HepG2 (cell line): ENCODE data around the gene ZBP1. TPM values are rescaled to one million over a fixed set of nuclear protein-coding genes. Genes with fewer than 3 reads are reported as not detected.

Source experiments
- FIP1L1 ChIP-seq: fragments of 200-400 bp; formaldehyde crosslinking; IDR thresholded peaks from 2 replicates; pipeline ENCODE4 v1.6.1; 2018; ENCODE audit warnings: low read depth, mild to moderate bottlenecking, low read length, moderate library complexity, borderline replicate concordance; ENCODE audit not compliant: insufficient read depth
- GATAD2A ChIP-seq: IDR thresholded peaks from 2 replicates; pipeline ENCODE4 v1.6.1; 2016
- GTF2F1 ChIP-seq: fragments of 150-350 bp; IDR thresholded peaks from 2 replicates; pipeline ENCODE4 v1.6.1; 2014; ENCODE audit warnings: low read length
- KDM4B ChIP-seq: sonication (generic); formaldehyde crosslinking; IDR thresholded peaks from 2 replicates; pipeline ENCODE4 v1.4.0; 2020; ENCODE audit warnings: missing genetic modification reagents
- MIER2 ChIP-seq: IDR thresholded peaks from 2 replicates; pipeline ENCODE4 v1.6.1; 2016; ENCODE audit warnings: missing biosample characterization, missing genetic modification reagents
- MLLT10 ChIP-seq: sonication (generic); formaldehyde crosslinking; IDR thresholded peaks from 2 replicates; pipeline ENCODE4 v1.4.0; 2020; ENCODE audit warnings: missing genetic modification reagents
- MXD4 ChIP-seq: IDR thresholded peaks from 2 replicates; pipeline ENCODE4 v1.6.1; 2016; ENCODE audit warnings: mild to moderate bottlenecking, missing biosample characterization, missing genetic modification reagents
- MYC ChIP-seq: sonication (generic); formaldehyde crosslinking; IDR thresholded peaks from 2 replicates; pipeline ENCODE4 v1.9.0; 2021; ENCODE audit warnings: missing genetic modification reagents, borderline replicate concordance
- MZF1 ChIP-seq: sonication (generic); formaldehyde crosslinking; IDR thresholded peaks from 2 replicates; pipeline ENCODE4 v1.8.1; 2023; ENCODE audit warnings: mild to moderate bottlenecking, missing genetic modification reagents, borderline replicate concordance
- NCOA1 ChIP-seq: sonication (generic); formaldehyde crosslinking; IDR thresholded peaks from 2 replicates; pipeline ENCODE4 v1.9.0; 2021; ENCODE audit warnings: missing genetic modification reagents
- RORA ChIP-seq: sonication (generic); formaldehyde crosslinking; IDR thresholded peaks from 2 replicates; pipeline ENCODE4 v1.5.0; 2020; ENCODE audit warnings: mild to moderate bottlenecking, missing genetic modification reagents, moderate library complexity
- RXRA ChIP-seq: sonication (generic); formaldehyde crosslinking; IDR thresholded peaks from 2 replicates; pipeline ENCODE4 v1.5.1; 2020; ENCODE audit warnings: missing genetic modification reagents
- SALL2 ChIP-seq: sonication (generic); formaldehyde crosslinking; IDR thresholded peaks from 2 replicates; pipeline ENCODE4 v1.8.1; 2023; ENCODE audit warnings: mild to moderate bottlenecking, missing genetic modification reagents, inconsistent platforms
- SP1 ChIP-seq, 2 experiments: fragments of 450-650 bp in 1 of 2; sonication (generic) in 1 of 2; formaldehyde crosslinking in 1 of 2; IDR thresholded peaks; 2 replicates each; pipeline versions ENCODE4 v1.4.0 to v1.6.1; 2016 to 2020; ENCODE audit warnings: missing genetic modification reagents in 1 of 2
- ZMYM3 ChIP-seq: sonication (generic); formaldehyde crosslinking; IDR thresholded peaks from 2 replicates; pipeline ENCODE4 v1.5.1; 2020; ENCODE audit warnings: mild to moderate bottlenecking, missing genetic modification reagents
- ZNF251 ChIP-seq: sonication (generic); formaldehyde crosslinking; IDR thresholded peaks from 2 replicates; pipeline ENCODE4 v1.9.0; 2021; ENCODE audit warnings: mild to moderate bottlenecking, missing genetic modification reagents
- ZNF253 ChIP-seq: sonication (generic); formaldehyde crosslinking; IDR thresholded peaks from 2 replicates; pipeline ENCODE4 v1.8.0; 2022; ENCODE audit warnings: mild to moderate bottlenecking, missing genetic modification reagents, borderline replicate concordance
- ZNF282 ChIP-seq: fragments of 450-650 bp; IDR thresholded peaks from 2 replicates; pipeline ENCODE4 v1.6.1; 2018; ENCODE audit not compliant: partially characterized antibody
- ZNF615 ChIP-seq: sonication (generic); formaldehyde crosslinking; IDR thresholded peaks from 2 replicates; pipeline ENCODE4 v1.5.0; 2020; ENCODE audit warnings: mild to moderate bottlenecking, missing genetic modification reagents, borderline replicate concordance
- polyA plus RNA-seq, 8 experiments: library from polyadenylated mRNA; depleted of rRNA in 3 of 8; stranded (reverse) in 7 of 8; unstranded in 1 of 8; fragments of >200 nt; fragmentation: Illumina TruSeq in 4 of 8; extraction: Trizol in 4 of 8; gene quantifications; 2 replicates each; pipeline versions ENCODE4 v1.2.1 to v1.2.3, GENCODE V29; 2011 to 2016; ENCODE audit warnings: low read depth in 4 of 8, missing spikeins in 1 of 8, mixed read lengths in 1 of 8; ENCODE audit not compliant: insufficient read depth in 1 of 8
- total RNA-seq, 5 experiments: library from RNA; depleted of rRNA; stranded (reverse); fragments of >200 nt; fragmentation: Illumina TruSeq; extraction: Trizol; gene quantifications; 2 replicates each; pipeline ENCODE4 v1.2.3, GENCODE V29; 2016; ENCODE audit warnings: low read depth in 1 of 5
- TF ChIP-seq, protein P1 (sequence below): sonication (generic); formaldehyde crosslinking; IDR thresholded peaks from 2 replicates; pipeline ENCODE4 v1.4.0; 2020; ENCODE audit warnings: missing genetic modification reagents, borderline replicate concordance
- TF ChIP-seq, protein P2 (sequence below): sonication (generic); formaldehyde crosslinking; IDR thresholded peaks from 2 replicates; pipeline ENCODE4 v1.5.0; 2020; ENCODE audit warnings: missing genetic modification reagents
- TF ChIP-seq, protein P3 (sequence below): sonication (generic); formaldehyde crosslinking; IDR thresholded peaks from 2 replicates; pipeline ENCODE4 v1.4.0; 2020; ENCODE audit warnings: mild to moderate bottlenecking, low read depth, missing genetic modification reagents
- TF ChIP-seq, protein P4 (sequence below): sonication (generic); formaldehyde crosslinking; IDR thresholded peaks from 2 replicates; pipeline ENCODE4 v1.5.0; 2020; ENCODE audit warnings: missing genetic modification reagents, mild to moderate bottlenecking, borderline replicate concordance

Gene ZBP1
- total and polyA plus RNA-seq, 2 of the 13 experiments (the other 11 are each of a cell fraction or from before 2014, with no cell fraction given), result not detected

DNA sequence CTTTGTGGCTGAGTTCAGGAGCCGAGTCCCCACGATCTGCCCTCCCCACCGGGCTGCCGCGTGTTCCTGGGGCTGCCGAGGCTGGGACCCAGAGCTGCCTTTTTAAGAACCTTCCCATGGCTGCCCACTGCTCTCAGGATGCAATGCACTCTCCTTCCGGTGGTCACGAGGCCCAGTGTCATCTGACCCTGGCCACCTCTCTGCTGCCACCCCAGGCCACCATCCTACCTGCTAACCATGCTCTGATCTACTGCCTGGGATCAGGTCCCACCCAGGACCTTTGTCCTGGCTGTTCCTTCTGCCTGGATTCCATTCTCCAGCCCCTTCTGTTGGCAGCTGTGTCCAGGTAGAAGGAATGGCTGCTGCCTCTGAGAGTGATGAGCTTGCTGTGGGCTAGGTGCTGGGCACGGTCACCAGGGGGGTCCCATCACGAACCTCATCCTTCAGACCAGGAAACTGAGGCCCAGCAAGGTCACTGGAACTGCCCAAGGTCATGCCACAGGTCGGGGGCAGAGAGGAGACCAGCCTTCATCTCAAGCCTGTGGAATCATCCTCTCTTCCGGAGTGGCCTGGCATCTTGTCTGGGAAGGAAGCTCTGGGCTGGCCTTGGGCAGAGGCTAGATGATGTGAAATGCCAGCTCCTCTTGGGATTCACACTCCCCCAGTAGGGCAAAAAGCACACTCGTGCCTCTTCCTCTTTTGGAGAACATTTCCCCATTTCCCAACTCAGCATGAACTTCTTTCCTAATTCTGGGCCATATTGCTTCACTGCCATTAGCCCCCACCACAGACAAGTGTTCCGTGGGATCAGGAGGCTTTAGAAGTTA lies 38.8 kb downstream of the ZBP1 start (continued):
- TF ChIP-seq, protein P1, sequence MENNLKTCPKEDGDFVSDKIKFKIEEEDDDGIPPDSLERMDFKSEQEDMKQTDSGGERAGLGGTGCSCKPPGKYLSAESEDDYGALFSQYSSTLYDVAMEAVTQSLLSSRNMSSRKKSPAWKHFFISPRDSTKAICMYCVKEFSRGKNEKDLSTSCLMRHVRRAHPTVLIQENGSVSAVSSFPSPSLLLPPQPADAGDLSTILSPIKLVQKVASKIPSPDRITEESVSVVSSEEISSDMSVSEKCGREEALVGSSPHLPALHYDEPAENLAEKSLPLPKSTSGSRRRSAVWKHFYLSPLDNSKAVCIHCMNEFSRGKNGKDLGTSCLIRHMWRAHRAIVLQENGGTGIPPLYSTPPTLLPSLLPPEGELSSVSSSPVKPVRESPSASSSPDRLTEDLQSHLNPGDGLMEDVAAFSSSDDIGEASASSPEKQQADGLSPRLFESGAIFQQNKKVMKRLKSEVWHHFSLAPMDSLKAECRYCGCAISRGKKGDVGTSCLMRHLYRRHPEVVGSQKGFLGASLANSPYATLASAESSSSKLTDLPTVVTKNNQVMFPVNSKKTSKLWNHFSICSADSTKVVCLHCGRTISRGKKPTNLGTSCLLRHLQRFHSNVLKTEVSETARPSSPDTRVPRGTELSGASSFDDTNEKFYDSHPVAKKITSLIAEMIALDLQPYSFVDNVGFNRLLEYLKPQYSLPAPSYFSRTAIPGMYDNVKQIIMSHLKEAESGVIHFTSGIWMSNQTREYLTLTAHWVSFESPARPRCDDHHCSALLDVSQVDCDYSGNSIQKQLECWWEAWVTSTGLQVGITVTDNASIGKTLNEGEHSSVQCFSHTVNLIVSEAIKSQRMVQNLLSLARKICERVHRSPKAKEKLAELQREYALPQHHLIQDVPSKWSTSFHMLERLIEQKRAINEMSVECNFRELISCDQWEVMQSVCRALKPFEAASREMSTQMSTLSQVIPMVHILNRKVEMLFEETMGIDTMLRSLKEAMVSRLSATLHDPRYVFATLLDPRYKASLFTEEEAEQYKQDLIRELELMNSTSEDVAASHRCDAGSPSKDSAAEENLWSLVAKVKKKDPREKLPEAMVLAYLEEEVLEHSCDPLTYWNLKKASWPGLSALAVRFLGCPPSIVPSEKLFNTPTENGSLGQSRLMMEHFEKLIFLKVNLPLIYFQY, result no peak
- TF ChIP-seq SP1 (IDR thresholded peaks at IDR 0.05), result no peak
- no peak for TF ChIP-seq SP1 (CRISPR knock-in tag; IDR thresholded peaks at IDR 0.05)
- TF ChIP-seq FIP1L1, result no peak
- TF ChIP-seq, protein P2, sequence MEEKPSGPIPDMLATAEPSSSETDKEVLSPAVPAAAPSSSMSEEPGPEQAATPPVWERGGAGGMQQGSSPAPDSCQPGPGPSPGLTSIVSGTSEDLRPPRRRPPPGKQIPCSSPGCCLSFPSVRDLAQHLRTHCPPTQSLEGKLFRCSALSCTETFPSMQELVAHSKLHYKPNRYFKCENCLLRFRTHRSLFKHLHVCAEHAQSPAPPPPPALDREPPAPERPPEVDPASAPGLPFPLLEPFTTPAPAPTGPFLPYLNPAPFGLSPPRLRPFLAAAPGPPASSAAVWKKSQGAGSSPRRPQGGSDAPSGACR (CRISPR knock-in tag), result no peak
- no peak for TF ChIP-seq ZNF615 (CRISPR knock-in tag)
- TF ChIP-seq, protein P3, sequence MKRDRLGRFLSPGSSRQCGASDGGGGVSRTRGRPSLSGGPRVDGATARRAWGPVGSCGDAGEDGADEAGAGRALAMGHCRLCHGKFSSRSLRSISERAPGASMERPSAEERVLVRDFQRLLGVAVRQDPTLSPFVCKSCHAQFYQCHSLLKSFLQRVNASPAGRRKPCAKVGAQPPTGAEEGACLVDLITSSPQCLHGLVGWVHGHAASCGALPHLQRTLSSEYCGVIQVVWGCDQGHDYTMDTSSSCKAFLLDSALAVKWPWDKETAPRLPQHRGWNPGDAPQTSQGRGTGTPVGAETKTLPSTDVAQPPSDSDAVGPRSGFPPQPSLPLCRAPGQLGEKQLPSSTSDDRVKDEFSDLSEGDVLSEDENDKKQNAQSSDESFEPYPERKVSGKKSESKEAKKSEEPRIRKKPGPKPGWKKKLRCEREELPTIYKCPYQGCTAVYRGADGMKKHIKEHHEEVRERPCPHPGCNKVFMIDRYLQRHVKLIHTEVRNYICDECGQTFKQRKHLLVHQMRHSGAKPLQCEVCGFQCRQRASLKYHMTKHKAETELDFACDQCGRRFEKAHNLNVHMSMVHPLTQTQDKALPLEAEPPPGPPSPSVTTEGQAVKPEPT (CRISPR knock-in tag), result no peak
- no peak for TF ChIP-seq GATAD2A (CRISPR knock-in tag)
- peak; percentile 61 for TF ChIP-seq ZMYM3 (CRISPR knock-in tag)
- TF ChIP-seq MZF1, result peak; percentile 85; the same call in 1 of the 2 replicates
- TF ChIP-seq, protein P4, sequence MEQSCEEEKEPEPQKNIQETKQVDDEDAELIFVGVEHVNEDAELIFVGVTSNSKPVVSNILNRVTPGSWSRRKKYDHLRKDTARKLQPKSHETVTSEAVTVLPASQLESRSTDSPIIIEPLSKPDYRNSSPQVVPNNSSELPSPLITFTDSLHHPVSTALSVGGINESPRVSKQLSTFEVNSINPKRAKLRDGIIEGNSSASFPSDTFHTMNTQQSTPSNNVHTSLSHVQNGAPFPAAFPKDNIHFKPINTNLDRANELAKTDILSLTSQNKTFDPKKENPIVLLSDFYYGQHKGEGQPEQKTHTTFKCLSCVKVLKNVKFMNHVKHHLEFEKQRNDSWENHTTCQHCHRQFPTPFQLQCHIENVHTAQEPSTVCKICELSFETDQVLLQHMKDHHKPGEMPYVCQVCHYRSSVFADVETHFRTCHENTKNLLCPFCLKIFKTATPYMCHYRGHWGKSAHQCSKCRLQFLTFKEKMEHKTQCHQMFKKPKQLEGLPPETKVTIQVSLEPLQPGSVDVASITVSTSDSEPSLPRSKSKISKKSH, result peak; percentile 74
- no peak for TF ChIP-seq NCOA1
- peak; percentile 47; the same call in 1 of the 2 replicates for TF ChIP-seq MYC (CRISPR knock-in tag)
- TF ChIP-seq GTF2F1, result no peak
- no peak for TF ChIP-seq RORA (CRISPR knock-in tag)
- no peak for TF ChIP-seq ZNF282
- no peak for TF ChIP-seq KDM4B
- TF ChIP-seq ZNF253, result no peak
- no peak for TF ChIP-seq MIER2 (CRISPR knock-in tag)
- no peak for TF ChIP-seq SALL2 (CRISPR knock-in tag)
- TF ChIP-seq MLLT10, result no peak
- no peak; the same call in 1 of the 2 replicates for TF ChIP-seq RXRA (CRISPR knock-in tag)
- TF ChIP-seq ZNF251 (CRISPR knock-in tag), result no peak
- no peak for TF ChIP-seq MXD4 (CRISPR knock-in tag)
